Subcutaneous preadipocyte (primary cell): ENCODE data around the gene EPOP. TPM values are rescaled to one million over a fixed set of nuclear protein-coding genes. Genes with fewer than 3 reads are reported as not detected.

Experiments used
- small RNA-seq: library from RNA; depleted of rRNA; stranded (forward); fragments of <200 nt; gene quantifications from one replicate; pipeline ENCODE3, GENCODE V24; 2012
- total RNA-seq: library from RNA; depleted of rRNA; stranded (reverse); fragments of >200 nt; gene quantifications from 2 replicates; pipeline ENCODE4 v1.2.3, GENCODE V29; 2012

Gene EPOP
- total RNA-seq: 2.6 and 3.9 TPM in 2 replicates

DNA sequence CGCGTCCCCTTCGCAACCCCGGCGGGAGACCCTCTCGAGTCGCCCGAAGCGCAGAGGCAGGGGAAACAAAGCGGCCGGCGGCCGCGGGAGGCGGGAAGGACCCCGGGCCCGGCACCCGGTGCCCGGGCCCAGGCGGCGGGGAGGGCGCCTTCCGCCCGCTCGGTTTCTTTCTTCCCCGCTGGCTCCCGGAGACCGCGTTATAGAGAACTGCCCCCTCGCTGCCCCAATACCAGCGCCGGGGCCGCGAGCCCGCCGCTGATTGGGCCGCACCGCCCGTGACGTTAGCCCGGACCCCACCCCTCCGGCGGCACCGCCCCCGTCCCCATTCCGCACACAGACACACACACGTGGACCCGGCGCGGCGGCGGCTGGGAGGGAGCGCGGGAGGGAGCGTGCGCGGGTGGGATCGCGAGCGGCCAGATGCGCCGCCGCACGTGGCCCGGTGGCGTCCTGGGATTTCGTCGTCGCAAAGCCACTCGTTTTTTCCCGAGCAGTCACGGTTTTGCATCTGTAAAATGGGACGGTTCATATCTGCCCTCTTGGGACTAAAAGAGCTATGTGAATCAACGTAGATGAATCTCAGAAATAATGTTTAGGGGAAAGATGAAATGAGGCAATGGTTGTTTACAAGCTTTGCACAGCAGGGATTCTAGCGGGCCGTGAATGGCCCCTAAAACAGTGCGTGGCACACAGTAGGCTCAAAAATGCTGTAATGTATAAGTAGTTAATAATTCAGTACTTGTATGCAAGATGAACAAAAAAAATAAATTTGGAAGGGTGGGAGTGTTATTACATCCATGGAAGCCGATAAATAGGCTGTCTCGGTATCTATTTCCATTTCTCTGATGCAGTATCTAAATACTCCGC is at the start of gene EPOP:
TSS of gene EPOP (minus strand) at position 209 of the 867 bp plus-strand sequence. CDS start 462 bp downstream, outside the sequence.

DNA sequence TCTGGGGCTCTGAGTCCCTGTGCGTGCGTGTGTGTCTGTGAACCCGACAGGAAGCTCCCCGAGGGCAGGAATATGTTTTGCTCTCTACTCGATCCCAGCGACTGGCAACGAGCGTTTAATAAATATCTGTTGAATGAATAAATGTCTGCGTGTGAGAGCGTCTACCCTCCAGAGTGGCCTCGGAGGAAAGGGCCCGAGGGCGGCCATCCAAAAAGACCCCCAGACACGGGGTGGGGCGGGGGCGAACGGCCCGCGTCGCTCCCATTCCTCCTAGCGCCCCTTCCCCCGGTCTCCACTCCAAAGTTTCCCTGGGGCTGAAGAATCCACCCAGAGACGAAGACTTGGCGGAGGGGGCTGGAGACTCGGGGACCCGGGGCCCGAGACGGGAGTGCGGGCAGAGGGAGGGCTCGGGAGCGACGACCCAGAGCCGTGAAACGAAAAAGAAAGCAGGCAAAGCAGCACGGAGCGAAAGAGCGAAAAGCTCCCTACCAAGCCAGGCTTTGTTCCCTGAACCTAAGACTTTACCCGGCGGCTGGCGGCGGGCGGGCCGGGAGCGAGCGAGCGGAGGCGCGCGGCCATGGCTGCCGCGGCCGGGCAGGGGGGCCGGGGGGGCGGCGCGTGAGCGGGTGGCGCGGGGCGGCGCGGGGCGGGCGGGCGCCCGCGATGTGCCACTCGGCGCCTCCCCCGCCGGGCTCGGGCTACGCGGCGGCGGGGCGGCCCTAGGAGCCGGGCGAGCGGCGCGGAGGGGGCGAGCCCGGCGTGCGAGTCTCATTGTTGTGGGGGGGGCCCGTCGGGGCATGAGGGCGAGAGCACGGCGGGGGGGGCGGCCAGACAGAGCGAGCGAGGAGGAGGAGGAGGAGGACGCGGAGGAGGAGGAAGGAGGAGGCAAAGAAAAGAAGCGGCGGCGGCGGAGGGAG is 30.1 kb upstream of the EPOP start, which contains the start of gene MLLT6:
TSS of gene MLLT6 (plus strand) at position 668 of the 917 bp plus-strand sequence. CDS start 360 bp downstream, outside the sequence.

Small RNAs within 50 kb of the gene (small RNA-seq; reads per million reads assigned to genes)
- not detected for gene MIR4726
- not detected for gene MIR4734

Other genes starting within 250 kb of the EPOP start
- 16.9 and 27.8 TPM in 2 replicates for gene ARHGAP23, start 246.5 kb downstream of the EPOP start, total RNA-seq
- under 0.01 TPM in 1 of 2 replicates, not detected in the other for gene SRCIN1, start 69.0 kb downstream of the EPOP start, total RNA-seq
- 28.3 and 42.2 TPM in 2 replicates for gene MLLT6, start 30.3 kb upstream of the EPOP start, total RNA-seq
- 4.4 and 5.5 TPM in 2 replicates for gene CISD3, start 55.4 kb upstream of the EPOP start, total RNA-seq
- 3.1 and 4.4 TPM in 2 replicates for gene PCGF2, start 73.4 kb upstream of the EPOP start, total RNA-seq
- 303 and 422 TPM in 2 replicates for gene PSMB3, start 77.8 kb upstream of the EPOP start, total RNA-seq
- gene PIP4K2B, start 124.6 kb upstream of the EPOP start, total RNA-seq: 48.3 and 50.0 TPM in 2 replicates
- gene CWC25, start 150.4 kb upstream of the EPOP start, total RNA-seq: 9.2 and 9.9 TPM in 2 replicates
- gene RPL23, start 178.8 kb upstream of the EPOP start, total RNA-seq: 1,031 and 1,729 TPM in 2 replicates
- gene LASP1, start 195.1 kb upstream of the EPOP start, total RNA-seq: 158 and 173 TPM in 2 replicates